H1 (cell line): ENCODE results near the gene PIAS2. TPM values are rescaled to one million over a fixed set of nuclear protein-coding genes. Genes with fewer than 3 reads are reported as not detected.

Experiments
- CTCF ChIA-PET: fragments of 300-600 bp; sonication (Branson Sonifier 250); formaldehyde crosslinking; loops from one replicate; lab custom pipeline; 2021; ENCODE audit not compliant: partially characterized antibody; lab: Charles Lee
- POLR2A ChIA-PET: fragments of 300-600 bp; sonication (Branson Sonifier 250); formaldehyde crosslinking; loops from one replicate; lab custom pipeline; 2021; ENCODE audit warnings: inconsistent platforms; ENCODE audit not compliant: partially characterized antibody; lab: Charles Lee
- DNase-seq, 2 experiments: peaks; one replicate each; pipeline versions ENCODE4 v3.0.0 to v3.0.0-alpha.2; 2010 to 2022; ENCODE audit warnings: low spot score in 2 of 2, low read depth in 1 of 2, mixed read lengths in 1 of 2
- FAIRE-seq: peaks from 2 replicates; lab custom pipeline; 2011; peaks lifted over from hg19 to GRCh38; lab: Jason Lieb, UNC
- H2AFZ ChIP-seq: 2 replicates; pipeline ENCODE4 v1.8.1; 2012; ENCODE audit warnings: low read length, inconsistent platforms
- H2AK5ac ChIP-seq: 2 replicates; pipeline ENCODE4 v1.6.1; 2013; ENCODE audit warnings: low read depth, low read length
- H2BK120ac ChIP-seq: replicated peaks from 2 replicates; pipeline ENCODE3; 2013; ENCODE audit warnings: low read depth, low read length, inconsistent platforms
- H2BK12ac ChIP-seq: 2 replicates; pipeline ENCODE4 v1.6.1; 2013; ENCODE audit warnings: low read depth, low read length
- H2BK15ac ChIP-seq: 2 replicates; pipeline ENCODE4 v1.6.1; 2013; ENCODE audit warnings: low read length
- H2BK20ac ChIP-seq: 2 replicates; pipeline ENCODE4 v1.6.1; 2013; ENCODE audit warnings: low read length
- H2BK5ac ChIP-seq: 2 replicates; pipeline ENCODE4 v1.6.1; 2013; ENCODE audit warnings: low read depth, low read length
- H3K14ac ChIP-seq: 2 replicates; pipeline ENCODE4 v1.6.1; 2013; ENCODE audit warnings: inconsistent platforms; ENCODE audit not compliant: insufficient read length
- H3K18ac ChIP-seq: 2 replicates; pipeline ENCODE4 v1.6.1; 2013; ENCODE audit warnings: low read length; ENCODE audit errors: extremely low read depth
- H3K23ac ChIP-seq: 2 replicates; pipeline ENCODE4 v1.6.1; 2013; ENCODE audit warnings: inconsistent platforms; ENCODE audit not compliant: insufficient read length
- H3K23me2 ChIP-seq: 2 replicates; pipeline ENCODE4 v1.6.1; 2013; ENCODE audit warnings: low read depth, low read length
- H3K27ac ChIP-seq: 2 replicates; pipeline ENCODE4 v1.6.1; 2011; ENCODE audit warnings: low read depth, low read length, inconsistent platforms
- H3K27me3 ChIP-seq, 4 experiments: replicated peaks in 1 of 4; 1 replicate in 1 of 4; 2 replicates in 3 of 4; pipeline versions ENCODE4 v1.6.1 to v1.8.1; 2011 to 2013; ENCODE audit warnings: low read length in 3 of 4, mild to moderate bottlenecking in 3 of 4, inconsistent platforms in 2 of 4, mixed read lengths in 2 of 4, moderate library complexity in 1 of 4; ENCODE audit not compliant: control insufficient read depth in 3 of 4, insufficient read depth in 3 of 4; ENCODE audit errors: extremely low read depth in 1 of 4
- H3K36me3 ChIP-seq, 4 experiments: 2 replicates each; pipeline versions ENCODE4 v1.6.1 to v1.8.1; 2011 to 2013; ENCODE audit warnings: mild to moderate bottlenecking in 4 of 4, low read length in 3 of 4, moderate library complexity in 2 of 4, control low read depth in 1 of 4, inconsistent platforms in 1 of 4; ENCODE audit not compliant: insufficient read depth in 4 of 4, control insufficient read depth in 2 of 4
- H3K4ac ChIP-seq: replicated peaks from 2 replicates; pipeline ENCODE3; 2013; ENCODE audit warnings: low read length, low read depth, mixed read lengths, inconsistent platforms; ENCODE audit not compliant: insufficient read length
- H3K4me1 ChIP-seq, 4 experiments: replicated peaks in 1 of 4; 1 replicate in 1 of 4; 2 replicates in 3 of 4; pipeline versions ENCODE4 v1.6.1 to v1.8.1; 2011 to 2013; ENCODE audit warnings: low read length in 3 of 4, inconsistent platforms in 2 of 4, mixed read lengths in 1 of 4; ENCODE audit not compliant: insufficient read depth in 4 of 4, control insufficient read depth in 3 of 4
- H3K4me2 ChIP-seq, 2 experiments: 2 replicates each; pipeline versions ENCODE4 v1.6.1 to v1.8.1; 2011 to 2013; ENCODE audit warnings: low read depth in 2 of 2, low read length in 2 of 2, control low read depth in 1 of 2, inconsistent platforms in 1 of 2, mild to moderate bottlenecking in 1 of 2; ENCODE audit not compliant: insufficient read depth in 1 of 2
- H3K4me3 ChIP-seq, 4 experiments: fragments of 200-600, 300-600 bp in 1 of 4; sonication (generic), shearing (Covaris generic), sonication (Bioruptor Twin) in 1 of 4; 2 replicates each; pipeline versions ENCODE4 v1.5.1 to v1.8.1; 2011 to 2016; ENCODE audit warnings: low read length in 4 of 4, low read depth in 3 of 4, control low read depth in 2 of 4, inconsistent platforms in 2 of 4, mild to moderate bottlenecking in 2 of 4, mixed read lengths in 1 of 4, moderate library complexity in 1 of 4; ENCODE audit not compliant: insufficient read depth in 2 of 4; ENCODE audit errors: extremely low read depth in 1 of 4
- H3K56ac ChIP-seq: replicated peaks from 2 replicates; pipeline ENCODE3; 2013; ENCODE audit warnings: low read depth, mild to moderate bottlenecking, mixed read lengths, low read length, inconsistent platforms; ENCODE audit not compliant: insufficient read length
- H3K79me1 ChIP-seq: 2 replicates; pipeline ENCODE4 v1.6.1; 2013; ENCODE audit warnings: low read depth, low read length, control low read depth
- H3K79me2 ChIP-seq, 2 experiments: 2 replicates each; pipeline versions ENCODE4 v1.6.1 to v1.8.1; 2012 to 2013; ENCODE audit warnings: low read length in 2 of 2, mild to moderate bottlenecking in 2 of 2, inconsistent platforms in 1 of 2; ENCODE audit not compliant: insufficient read depth in 2 of 2, control insufficient read depth in 1 of 2
- H3K9ac ChIP-seq, 4 experiments: replicated peaks in 1 of 4; 1 replicate in 1 of 4; 2 replicates in 3 of 4; pipeline versions ENCODE4 v1.6.1 to v1.8.1; 2011 to 2013; ENCODE audit warnings: low read depth in 3 of 4, low read length in 3 of 4, control low read depth in 2 of 4, mild to moderate bottlenecking in 2 of 4, moderate library complexity in 2 of 4, inconsistent platforms in 1 of 4; ENCODE audit errors: extremely low read depth in 1 of 4
- H3K9me3 ChIP-seq, 2 experiments: 2 replicates each; pipeline versions ENCODE4 v1.6.1 to v1.8.1; 2012 to 2013; ENCODE audit warnings: mild to moderate bottlenecking in 2 of 2, moderate library complexity in 2 of 2, control low read depth in 1 of 2, inconsistent platforms in 1 of 2, low read depth in 1 of 2, low read length in 1 of 2, mixed read lengths in 1 of 2; ENCODE audit not compliant: insufficient read depth in 2 of 2
- H4K20me1 ChIP-seq, 2 experiments: replicated peaks in 1 of 2; 2 replicates each; pipeline versions ENCODE3 to v1.8.1; 2011 to 2013; ENCODE audit warnings: inconsistent platforms in 2 of 2, low read length in 2 of 2, mild to moderate bottlenecking in 1 of 2; ENCODE audit not compliant: insufficient read depth in 2 of 2, control insufficient read depth in 1 of 2
- H4K5ac ChIP-seq: 2 replicates; pipeline ENCODE4 v1.6.1; 2013; ENCODE audit warnings: low read length, low read depth, mixed read lengths, inconsistent platforms; ENCODE audit not compliant: insufficient read length
- H4K8ac ChIP-seq: 2 replicates; pipeline ENCODE4 v1.8.0; 2013; ENCODE audit warnings: mild to moderate bottlenecking, moderate library complexity, low read length, inconsistent platforms; ENCODE audit not compliant: insufficient read depth; ENCODE audit errors: extremely low read depth
- H4K91ac ChIP-seq: replicated peaks from 2 replicates; pipeline ENCODE3; 2013; ENCODE audit warnings: low read length, mixed read lengths, inconsistent platforms; ENCODE audit not compliant: insufficient read length
- BCL11A ChIP-seq, 2 experiments: IDR thresholded peaks; one replicate each; pipeline ENCODE4 v1.6.1; 2011; ENCODE audit warnings: low read depth in 2 of 2, low read length in 2 of 2, mild to moderate bottlenecking in 2 of 2
- RFX5 ChIP-seq: IDR thresholded peaks from 2 replicates; pipeline ENCODE4 v1.6.1; 2011; ENCODE audit warnings: low read depth, low read length, improper control_type of control experiment, borderline replicate concordance
- TCF12 ChIP-seq: IDR thresholded peaks from 2 replicates; pipeline ENCODE4 v1.6.1; 2011; ENCODE audit warnings: low read depth, mild to moderate bottlenecking, low read length
- WGBS, 2 experiments: shearing (Covaris generic) in 1 of 2; methylation state at CpG; one replicate each; pipeline versions ENCODE4 v1.1.6 to v1.1.7; 2013 to 2015; ENCODE audit warnings: low lambda C conversion rate in 2 of 2, mixed read lengths in 2 of 2, inconsistent platforms in 1 of 2, low coverage in 1 of 2, missing lambda C conversion rate in 1 of 2; ENCODE audit not compliant: insufficient replicate concordance in 2 of 2, insufficient coverage in 1 of 2, insufficient read length in 1 of 2; ENCODE audit errors: extremely low coverage in 1 of 2, missing lambda C conversion rate in 1 of 2; 5-methylcytosine and 5-hydroxymethylcytosine counted together
- polyA plus RNA-seq, 7 experiments: library from polyadenylated mRNA; depleted of rRNA in 3 of 7; stranded (reverse) in 5 of 7; unstranded in 2 of 7; fragments of >200 nt in 5 of 7; fragments of 200-250 nt in 2 of 7; gene quantifications; 1 replicate in 5 of 7; 2 replicates in 1 of 7; 4 replicates in 1 of 7; pipeline versions ENCODE4 v1.2.1 to v1.2.3, GENCODE V29; 2011 to 2013; ENCODE audit warnings: missing spikeins in 2 of 7, mixed read lengths in 2 of 7
- total RNA-seq: library from RNA; stranded (reverse); fragmentation: NEBNext Ultra II Directional; extraction: Animal tissue kit (Norgen Biotek cat#: 25700); gene quantifications from 2 replicates; pipeline ENCODE4 v1.2.1, GENCODE V29; 2021

The PIAS2 gene
- total and polyA plus RNA-seq, 2 of the 8 experiments (the other 6 are each of a cell fraction or from before 2014, with no cell fraction given) = 20.1 to 53.9 TPM

DNA sequence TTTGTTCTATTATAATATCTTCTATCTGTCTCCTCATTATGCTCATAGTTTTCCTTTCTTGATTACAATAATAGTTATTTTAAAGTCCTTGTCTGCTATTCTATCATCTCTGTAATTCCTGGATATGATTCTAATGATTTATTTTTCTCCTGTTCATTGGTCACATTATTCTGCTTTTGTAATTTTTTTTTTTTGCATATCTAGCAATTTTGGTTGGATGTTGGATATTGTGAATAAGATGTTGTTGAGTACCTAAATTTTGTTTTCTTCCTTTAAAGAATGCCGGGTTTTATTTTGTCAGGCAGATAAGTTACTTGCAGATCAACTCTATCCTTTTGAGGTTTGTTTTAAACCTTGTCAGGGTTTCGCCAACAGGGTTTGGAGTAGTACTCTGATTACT is 25.3 kb upstream of the PIAS2 start:
- H2AFZ ChIP-seq = no peak overlapping the region
- no peak overlapping the region for H3K18ac ChIP-seq
- no peak overlapping the region for H2BK12ac ChIP-seq
- no peaks in the 10 kb centered on the region for H3K27me3 ChIP-seq
- H4K20me1 ChIP-seq = no peaks in the 10 kb centered on the region
- H2BK20ac ChIP-seq = no peak overlapping the region
- no peak overlapping the region for H3K4me3 ChIP-seq
- H3K56ac ChIP-seq = no peak overlapping the region
- no peak overlapping the region for H4K5ac ChIP-seq
- no peak overlapping the region for H4K8ac ChIP-seq
- no peak overlapping the region for H3K9ac ChIP-seq
- no peak overlapping the region for H3K14ac ChIP-seq
- H3K23ac ChIP-seq = no peak overlapping the region
- no peak overlapping the region for H4K91ac ChIP-seq
- WGBS, 2 experiments = 90% methylated on average over 2 of the region's 2 CpGs; no CpG with 5 or more reads in 1 of the 2 experiments
- no peak overlapping the region for H2BK5ac ChIP-seq
- no peak for DNase-seq
- no peak overlapping the region for H2BK120ac ChIP-seq
- no peak overlapping the region for H3K27ac ChIP-seq
- CTCF ChIA-PET = no interaction called here
- no peaks in the 10 kb centered on the region for H3K79me2 ChIP-seq
- no peaks in the 10 kb centered on the region for H3K9me3 ChIP-seq
- H3K4me1 ChIP-seq = peaks cover 0 to 11% (median 2%) of the 10 kb centered on the region in 4 experiments; a peak in 3 of 7 replicates
- no peak overlapping the region for H2BK15ac ChIP-seq
- POLR2A ChIA-PET = no interaction called here
- FAIRE-seq = no peak
- H3K79me1 ChIP-seq = no peaks in the 10 kb centered on the region
- TF ChIP-seq TCF12 (no peak), BCL11A (IDR thresholded peaks at IDR 0.05; ENCODE audit: low read depth in 2 of 2, low read length in 2 of 2) (no peak), RFX5 (no peak)
- H3K36me3 ChIP-seq = no peaks in the 10 kb centered on the region
- no peak overlapping the region for H2AK5ac ChIP-seq
- no peak overlapping the region for H3K4ac ChIP-seq
- H3K4me2 ChIP-seq = no peak overlapping the region
- peaks cover 5% of the 10 kb centered on the region; the same call in 1 of the 2 replicates for H3K23me2 ChIP-seq
